Lower leg skin (tissue), 3 donors: Measurements from ENCODE around the gene C1orf210.

Source experiments
- POLR2A ChIP-seq, 2 donors: fragments of 450-650 bp; IDR thresholded peaks; one replicate each; pipeline ENCODE4 v1.6.1; 2016 to 2017; ENCODE audit warnings: antibody characterized with exemption in 2 of 2, mild to moderate bottlenecking in 1 of 2, moderate library complexity in 1 of 2
- TF ChIP-seq, protein P1 (sequence below), 3 donors: fragments of 450-650 bp; IDR thresholded peaks; one replicate each; pipeline ENCODE4 v1.5.1; 2016; ENCODE audit warnings: antibody characterized with exemption in 3 of 3, mild to moderate bottlenecking in 3 of 3, moderate library complexity in 2 of 3

GRCh38 chr1:43243299-43243698, 42.1 kb downstream of the C1orf210 start:
- TF ChIP-seq, protein P1, sequence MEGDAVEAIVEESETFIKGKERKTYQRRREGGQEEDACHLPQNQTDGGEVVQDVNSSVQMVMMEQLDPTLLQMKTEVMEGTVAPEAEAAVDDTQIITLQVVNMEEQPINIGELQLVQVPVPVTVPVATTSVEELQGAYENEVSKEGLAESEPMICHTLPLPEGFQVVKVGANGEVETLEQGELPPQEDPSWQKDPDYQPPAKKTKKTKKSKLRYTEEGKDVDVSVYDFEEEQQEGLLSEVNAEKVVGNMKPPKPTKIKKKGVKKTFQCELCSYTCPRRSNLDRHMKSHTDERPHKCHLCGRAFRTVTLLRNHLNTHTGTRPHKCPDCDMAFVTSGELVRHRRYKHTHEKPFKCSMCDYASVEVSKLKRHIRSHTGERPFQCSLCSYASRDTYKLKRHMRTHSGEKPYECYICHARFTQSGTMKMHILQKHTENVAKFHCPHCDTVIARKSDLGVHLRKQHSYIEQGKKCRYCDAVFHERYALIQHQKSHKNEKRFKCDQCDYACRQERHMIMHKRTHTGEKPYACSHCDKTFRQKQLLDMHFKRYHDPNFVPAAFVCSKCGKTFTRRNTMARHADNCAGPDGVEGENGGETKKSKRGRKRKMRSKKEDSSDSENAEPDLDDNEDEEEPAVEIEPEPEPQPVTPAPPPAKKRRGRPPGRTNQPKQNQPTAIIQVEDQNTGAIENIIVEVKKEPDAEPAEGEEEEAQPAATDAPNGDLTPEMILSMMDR (IDR thresholded peaks at IDR 0.05), result no peak
- TF ChIP-seq POLR2A (IDR thresholded peaks at IDR 0.05), result no peak
